Adipose tissue (tissue), 3 donors: Measurements from ENCODE around the gene DSE. TPM values are rescaled to one million over a fixed set of nuclear protein-coding genes. Genes with fewer than 3 reads are reported as not detected.

Experiments used
- H3K27ac ChIP-seq: one replicate; pipeline ENCODE4 v1.5.1; 2013; ENCODE audit warnings: low read depth, low read length
- WGBS, 3 donors: extraction: QIAGEN DNeasy Blood & Tissue Kit; methylation state at CpG; one replicate each; pipeline ENCODE4 v1.1.7; 2013; 5-methylcytosine and 5-hydroxymethylcytosine counted together
- polyA plus RNA-seq, 3 donors: library from polyadenylated mRNA; stranded (reverse); fragments of 200-250 nt; gene quantifications; one replicate each; pipeline ENCODE4 v1.2.3, GENCODE V29; 2013
- donor health status: healthy with polysubstance abuse.
- donor health status: Bipolar disorder and iron deficiency.
- donor health status: healthy.

Gene DSE
- polyA plus RNA-seq, 3 donors = 3.5 to 31.2 (median 20.6) TPM

DNA sequence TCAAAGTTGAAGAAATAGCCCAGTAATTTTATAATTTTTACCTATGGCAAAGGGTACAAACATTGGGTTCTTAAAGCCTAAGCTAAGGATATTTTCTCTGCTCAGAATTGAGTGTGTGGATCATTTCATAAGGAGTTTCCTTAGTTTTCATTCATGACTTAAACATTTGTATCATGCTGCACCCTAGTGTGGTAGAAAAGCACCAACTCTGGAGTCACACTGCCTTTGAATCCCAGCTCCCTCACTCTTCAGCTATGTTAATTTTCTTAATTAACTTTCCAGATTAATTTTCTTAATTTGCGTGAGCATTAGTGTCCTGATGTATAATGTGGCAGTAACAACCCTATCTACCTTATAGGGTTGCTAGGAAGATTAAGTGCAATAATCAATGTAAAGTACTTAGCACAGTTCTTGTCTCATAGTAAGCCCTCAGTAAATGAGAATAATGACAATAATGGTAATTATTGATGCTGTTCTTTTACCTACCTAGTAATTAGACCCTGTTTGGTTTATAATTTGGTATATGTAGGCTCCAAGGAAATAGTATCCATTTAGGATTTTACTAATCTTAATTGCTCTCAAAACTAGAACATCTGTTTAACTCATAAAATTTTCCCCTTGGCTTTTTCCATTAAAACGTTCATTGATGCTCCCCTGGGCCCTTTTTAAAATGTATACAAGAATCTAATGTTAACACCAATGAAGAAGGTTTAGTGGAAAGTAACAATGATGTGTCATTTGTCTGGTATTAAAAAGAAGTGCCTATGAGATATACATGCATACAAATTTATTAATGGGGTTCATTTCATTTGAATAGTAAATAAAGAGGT is 31.6 kb downstream of the DSE start:
- WGBS, 3 donors = 63 to 77% (median 66%) methylated on average over 2 of the region's 2 CpGs
- no peak overlapping the region for H3K27ac ChIP-seq

DNA sequence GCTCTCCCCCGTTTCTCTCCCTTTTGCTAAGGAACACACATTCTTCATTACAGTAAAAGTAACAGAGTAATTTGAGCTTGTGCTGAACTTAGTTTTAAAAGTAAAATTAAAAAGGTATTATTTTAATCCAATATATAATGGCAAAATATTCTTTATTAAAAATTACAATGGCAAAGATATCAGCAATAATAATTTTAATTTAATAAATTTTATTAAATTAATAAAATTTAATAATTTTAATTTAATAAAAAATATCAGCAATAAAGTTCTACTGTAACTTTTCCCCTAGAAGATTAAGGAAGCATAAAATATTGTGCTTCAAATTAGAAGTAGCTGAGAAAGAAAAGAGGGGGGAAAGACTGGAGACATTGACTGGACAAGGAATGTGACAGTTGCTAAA is 32.5 kb downstream of the DSE start:
- no peak overlapping the region for H3K27ac ChIP-seq
- 56 to 100% (median 65%) methylated on average over 1 of the region's 1 CpG for WGBS, 3 donors

DNA sequence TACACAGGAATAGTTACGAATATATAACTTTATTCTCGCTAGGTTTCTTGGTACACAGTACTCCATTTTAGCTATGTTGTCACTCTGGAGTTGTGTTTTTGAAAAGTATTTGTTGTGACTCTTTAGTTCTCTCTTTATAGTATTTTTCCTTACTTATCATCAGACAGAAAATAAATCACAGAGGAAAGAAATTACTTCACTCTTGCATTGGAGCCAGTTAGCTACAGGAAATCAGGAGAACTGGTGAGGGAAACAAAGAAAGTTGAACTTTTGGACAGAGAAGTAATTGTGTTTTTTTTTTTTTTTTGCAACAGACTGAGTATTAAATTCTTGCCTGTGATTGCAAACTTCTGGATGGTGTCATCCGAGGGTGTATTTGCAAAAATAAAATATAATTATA is 33.9 kb downstream of the DSE start:
- 51 to 72% (median 61%) methylated on average over 3 of the region's 3 CpGs for WGBS, 3 donors
- no peak overlapping the region for H3K27ac ChIP-seq

- 26 to 61% (median 37%) methylated on average over 5 of the region's 5 CpGs for WGBS, 3 donors
Observed at GRCh38 chr6:116405138-116405537, 34.4 kb downstream of the DSE start.

GRCh38 chr6:116405652-116406356 is 35.1 kb downstream of the DSE start:
- H3K27ac ChIP-seq = no peak overlapping the region
- 53 to 62% (median 62%) methylated on average over 8 of the region's 8 CpGs for WGBS, 3 donors

More at GRCh38 chr6:116405138-116405537, 34.4 kb downstream of the DSE start:
- H3K27ac ChIP-seq = no peak overlapping the region

GRCh38 chr6:116406678-116407345 is 36.1 kb downstream of the DSE start:
- H3K27ac ChIP-seq = no peak overlapping the region
- WGBS, 3 donors = 50 to 81% (median 66%) methylated on average over 4 of the region's 4 CpGs

- 87 to 96% (median 92%) methylated on average over 4 of the region's 4 CpGs for WGBS, 3 donors
- H3K27ac ChIP-seq = no peak overlapping the region
Observed at GRCh38 chr6:116408491-116408890, 37.7 kb downstream of the DSE start.

- 59 to 79% (median 65%) methylated on average over 3 of the region's 3 CpGs for WGBS, 3 donors
- no peak overlapping the region for H3K27ac ChIP-seq
Observed at GRCh38 chr6:116409756-116410155, 39.0 kb downstream of the DSE start.

DNA sequence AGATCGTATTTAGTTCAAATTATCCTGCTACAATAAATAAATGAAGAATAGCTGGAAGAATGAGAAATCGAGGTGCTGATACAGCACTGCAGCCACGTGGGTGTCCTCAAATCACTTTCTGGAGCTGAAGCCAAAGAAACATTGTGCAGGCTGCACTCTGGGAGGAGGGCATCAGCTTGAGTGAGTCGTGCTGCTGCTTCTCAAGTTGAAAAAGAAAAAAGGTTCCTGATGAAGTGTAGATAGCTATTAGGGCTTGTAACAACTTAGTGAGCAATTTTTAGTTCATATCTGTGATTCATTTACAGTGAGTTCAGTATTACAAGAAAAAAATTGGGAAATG is 40.5 kb downstream of the DSE start:
- WGBS, 3 donors = 12 to 39% (median 14%) methylated on average over 4 of the region's 4 CpGs
- H3K27ac ChIP-seq = peak overlapping the region; percentile 44

GRCh38 chr6:116412270-116412669 is 41.5 kb downstream of the DSE start:
- H3K27ac ChIP-seq = no peak overlapping the region

- WGBS, 3 donors = 58 to 66% (median 63%) methylated on average over 1 of the region's 1 CpG
- no peak overlapping the region for H3K27ac ChIP-seq
Observed at GRCh38 chr6:116413357-116413756, 42.6 kb downstream of the DSE start.

DNA sequence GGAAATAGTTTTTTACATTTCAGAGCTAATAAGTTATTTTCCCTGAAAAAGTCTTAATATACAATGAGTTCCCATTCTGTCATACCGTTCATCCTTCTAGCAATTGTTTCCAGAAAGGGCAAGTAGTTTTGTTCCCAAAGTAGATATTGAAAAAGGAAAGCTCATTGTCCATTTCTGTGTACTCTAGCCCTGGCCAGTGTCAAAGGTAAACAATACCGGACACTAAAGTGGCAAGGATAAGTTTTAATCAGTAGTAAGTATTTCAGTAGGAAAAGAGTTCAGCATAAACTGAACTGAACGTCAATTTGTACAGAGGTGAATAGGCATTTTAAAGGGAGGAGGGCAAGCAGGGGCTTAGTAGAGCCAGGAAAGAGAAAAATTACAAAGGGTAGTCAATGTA is 46.9 kb downstream of the DSE start:
- no peak overlapping the region for H3K27ac ChIP-seq
- WGBS, 3 donors = 83 to 87% (median 84%) methylated on average over 3 of the region's 3 CpGs

DNA sequence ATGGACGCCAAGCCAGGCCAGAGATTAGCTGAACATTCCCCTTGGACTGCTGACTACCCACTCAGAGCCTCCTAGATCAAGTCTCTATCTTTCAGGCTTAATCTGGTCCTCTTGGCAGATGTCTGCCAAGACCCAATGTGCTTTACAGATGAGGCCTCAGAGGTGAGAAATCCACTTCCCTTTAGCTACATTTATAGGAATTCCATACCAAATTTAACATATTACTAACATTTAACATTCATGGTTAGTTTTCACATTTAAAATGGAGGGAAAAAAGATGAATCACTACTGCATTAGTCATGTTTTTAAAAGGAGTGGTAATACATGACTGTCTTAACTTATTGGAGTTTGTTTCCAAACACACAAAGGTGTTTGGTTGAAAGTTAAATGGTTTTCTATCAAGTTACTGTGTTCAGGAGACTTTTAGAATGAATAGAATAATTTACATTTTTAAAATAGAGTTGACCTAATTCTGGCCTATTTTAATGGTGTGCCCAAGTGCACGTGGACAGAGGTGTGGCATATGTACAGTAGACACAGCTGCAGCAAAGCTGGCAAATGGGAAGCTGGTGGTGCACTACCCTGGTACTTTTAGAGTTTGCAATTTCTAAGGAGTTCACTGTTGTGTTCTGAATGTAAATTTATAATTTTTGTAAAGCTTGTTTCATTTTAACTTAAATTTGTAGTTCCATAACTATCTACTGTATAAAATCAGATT is 48.5 kb downstream of the DSE start:
- H3K27ac ChIP-seq = no peak overlapping the region
- WGBS, 3 donors = 77 to 93% (median 90%) methylated on average over 2 of the region's 2 CpGs

DNA sequence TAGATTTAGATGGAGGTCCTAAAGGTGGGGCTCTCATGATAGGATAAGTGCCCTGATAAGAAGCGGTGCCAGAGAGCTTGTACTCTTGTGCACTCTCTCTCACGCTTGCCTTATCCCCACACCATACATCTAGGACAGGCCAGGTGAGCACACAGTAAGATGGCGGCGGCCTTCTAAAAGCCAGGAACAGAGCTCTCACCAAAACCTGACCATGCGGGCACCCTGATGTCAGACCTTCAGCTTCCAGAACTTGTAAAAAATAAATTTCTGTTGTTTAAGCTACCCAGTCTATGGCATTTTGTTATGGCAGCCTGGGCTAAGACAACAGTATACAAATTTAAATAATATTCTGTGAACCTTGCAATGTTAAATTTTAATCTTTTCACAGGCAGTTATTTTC is 49.6 kb downstream of the DSE start:
- H3K27ac ChIP-seq = no peak overlapping the region
- WGBS, 3 donors = 97 to 99% (median 98%) methylated on average over 5 of the region's 5 CpGs

- no peak overlapping the region for H3K27ac ChIP-seq
- 68% methylated on average over 3 of the region's 3 CpGs for WGBS, 3 donors
Observed at GRCh38 chr6:116422238-116422637, 51.5 kb downstream of the DSE start.

GRCh38 chr6:116424001-116424400 is 53.3 kb downstream of the DSE start:
- no peak overlapping the region for H3K27ac ChIP-seq
- 79 to 86% (median 81%) methylated on average over 1 of the region's 1 CpG for WGBS, 3 donors

GRCh38 chr6:116426551-116426950 is 55.8 kb downstream of the DSE start:
- 97 to 100% (median 98%) methylated on average over 3 of the region's 3 CpGs for WGBS, 3 donors
- no peak overlapping the region for H3K27ac ChIP-seq

DNA sequence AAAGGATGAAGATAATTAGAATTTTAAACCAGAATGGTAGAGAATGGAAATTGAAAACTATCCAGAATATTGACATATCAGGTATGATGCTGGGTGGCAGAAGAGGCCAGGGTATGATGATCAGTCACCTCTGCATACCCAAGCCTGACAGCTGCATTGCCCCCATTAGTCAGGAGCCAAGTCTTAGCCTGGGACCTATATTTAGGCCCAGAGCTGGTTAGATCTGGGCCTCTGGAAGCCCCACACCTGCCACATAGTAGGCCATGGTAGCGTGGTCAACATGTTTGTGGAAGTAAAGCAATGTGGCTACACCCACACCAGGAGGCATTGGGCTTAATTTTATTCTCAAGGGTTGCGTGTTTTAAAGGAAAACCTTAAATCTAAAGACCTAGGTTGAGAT is 58.4 kb downstream of the DSE start:
- H3K27ac ChIP-seq = no peak overlapping the region
- 94 to 99% (median 96%) methylated on average over 2 of the region's 2 CpGs for WGBS, 3 donors

- 86 to 96% (median 87%) methylated on average over 4 of the region's 4 CpGs for WGBS, 3 donors
- H3K27ac ChIP-seq = no peak overlapping the region
Observed at GRCh38 chr6:116430860-116431259, 60.1 kb downstream of the DSE start.
